ENCODE data around the gene CLTC.

The CLTC gene

GRCh38 chr17:59707149-59707970 is 87.7 kb downstream of the CLTC start, which contains the start of the genes PTRH2 and VMP1:
TSS of gene PTRH2 (minus strand) at chr17:59707430. CDS start at chr17:59697978, 9,452 bp downstream.
TSS of gene VMP1 (plus strand) at chr17:59707654. CDS start at chr17:59731447, 23,793 bp downstream.
- Histone ChIP-seq H3K56ac (ENCODE audit: low read length) (peak within 1 kb of the TSS; percentile 99), H4K5ac (ENCODE audit: low read length) (no peak within 1 kb of the TSS), H3K4me1 (ENCODE audit: control insufficient read depth, low read depth, low read length) (no peaks in the 10 kb centered on the region), H3K4ac (ENCODE audit: low read depth, low read length) (peak within 1 kb of the TSS; percentile 98), H3K18ac (ENCODE audit: low read length) (peak within 1 kb of the TSS; percentile 72), H3K4me2 (ENCODE audit: low read length) (peak within 1 kb of the TSS; percentile 99), H2AK5ac (ENCODE audit: low read length) (peak within 1 kb of the TSS; percentile 56), H3K79me2 (ENCODE audit: control insufficient read depth, insufficient read depth, low read length) (peaks cover 66% of the 10 kb centered on the region), H3K27ac (ENCODE audit: low read depth, low read length) (peak within 1 kb of the TSS; percentile 89), H2BK5ac (ENCODE audit: low read length) (peak within 1 kb of the TSS; percentile 90), H3K9ac (ENCODE audit: low read length) (peak within 1 kb of the TSS; percentile 98), H3K23ac (ENCODE audit: low read length) (peak within 1 kb of the TSS; percentile 83), H2BK15ac (replicated peaks; ENCODE audit: low read depth) (no peak within 1 kb of the TSS), H3K27me3 (ENCODE audit: insufficient read depth, low read length, poor library complexity) (no peaks in the 10 kb centered on the region), H2BK120ac (ENCODE audit: low read depth, low read length) (no peak within 1 kb of the TSS), H3K36me3 (ENCODE audit: control insufficient read depth, insufficient read depth, low read length) (no peaks in the 10 kb centered on the region), H3K79me1 (ENCODE audit: low read length) (peaks cover 4% of the 10 kb centered on the region), H3K4me3 (ENCODE audit: low read length) (peak within 1 kb of the TSS; percentile 99), H4K8ac (ENCODE audit: low read depth, low read length) (peak within 1 kb of the TSS; percentile 28)
- DNase-seq, result peak; percentile 100
- no CpG with 5 or more reads among the region's 45 CpGs for WGBS (ENCODE audit: extremely low coverage, insufficient coverage, low lambda C conversion rate)

DNA sequence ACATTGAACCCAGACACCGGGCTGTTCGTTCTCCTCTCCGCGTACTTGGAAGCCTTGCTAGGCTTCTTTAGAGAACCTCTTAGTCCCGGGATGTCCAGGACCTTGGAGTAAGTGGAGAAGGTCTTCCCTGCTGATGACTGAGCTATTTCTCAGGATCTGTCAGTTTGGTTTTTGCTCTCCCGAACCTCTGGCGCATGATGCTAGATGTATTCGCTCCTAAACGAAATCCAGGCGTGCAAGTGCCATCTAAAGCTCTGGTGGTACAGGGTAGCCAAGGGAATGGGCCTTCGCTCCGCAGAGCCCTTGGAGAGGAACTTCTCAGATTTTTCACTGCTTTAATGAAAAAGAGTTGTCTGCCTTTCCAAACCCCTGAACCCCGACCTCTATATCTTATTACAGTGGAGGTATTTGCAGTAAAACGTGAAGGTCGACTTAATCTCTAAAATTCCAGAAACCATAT is 88.3 kb downstream of the CLTC start:
- no peak overlapping the region for H2BK120ac ChIP-seq (ENCODE audit: low read depth, low read length)
- H3K23ac ChIP-seq (ENCODE audit: low read length), result peak overlapping the region; percentile 83
- peak overlapping the region; percentile 99 for H3K4me3 ChIP-seq (ENCODE audit: low read length)
- no CpG with 5 or more reads among the region's 15 CpGs for WGBS (ENCODE audit: extremely low coverage, insufficient coverage, low lambda C conversion rate)
- H3K4ac ChIP-seq (ENCODE audit: low read depth, low read length), result no peak overlapping the region
- H2AK5ac ChIP-seq (ENCODE audit: low read length), result no peak overlapping the region
- no peaks in the 10 kb centered on the region for H3K27me3 ChIP-seq (ENCODE audit: insufficient read depth, low read length, poor library complexity)
- no peak overlapping the region for H4K5ac ChIP-seq (ENCODE audit: low read length)
- H3K79me2 ChIP-seq (ENCODE audit: control insufficient read depth, insufficient read depth, low read length), result peaks cover 66% of the 10 kb centered on the region
- H3K9ac ChIP-seq (ENCODE audit: low read length), result peak overlapping the region; percentile 98
- H3K4me2 ChIP-seq (ENCODE audit: low read length), result peak overlapping the region; percentile 99
- H3K27ac ChIP-seq (ENCODE audit: low read depth, low read length), result peak overlapping the region; percentile 89
- H3K36me3 ChIP-seq (ENCODE audit: control insufficient read depth, insufficient read depth, low read length), result no peaks in the 10 kb centered on the region
- peak overlapping the region; percentile 90 for H2BK5ac ChIP-seq (ENCODE audit: low read length)
- H3K18ac ChIP-seq (ENCODE audit: low read length), result no peak overlapping the region
- H3K56ac ChIP-seq (ENCODE audit: low read length), result peak overlapping the region; percentile 99
- peaks cover 7% of the 10 kb centered on the region for H3K79me1 ChIP-seq (ENCODE audit: low read length)
- DNase-seq, result no peak
- H4K8ac ChIP-seq (ENCODE audit: low read depth, low read length), result no peak overlapping the region
- H3K4me1 ChIP-seq (ENCODE audit: control insufficient read depth, low read depth, low read length), result no peaks in the 10 kb centered on the region
- no peak overlapping the region for H2BK15ac ChIP-seq (replicated peaks; ENCODE audit: low read depth)

DNA sequence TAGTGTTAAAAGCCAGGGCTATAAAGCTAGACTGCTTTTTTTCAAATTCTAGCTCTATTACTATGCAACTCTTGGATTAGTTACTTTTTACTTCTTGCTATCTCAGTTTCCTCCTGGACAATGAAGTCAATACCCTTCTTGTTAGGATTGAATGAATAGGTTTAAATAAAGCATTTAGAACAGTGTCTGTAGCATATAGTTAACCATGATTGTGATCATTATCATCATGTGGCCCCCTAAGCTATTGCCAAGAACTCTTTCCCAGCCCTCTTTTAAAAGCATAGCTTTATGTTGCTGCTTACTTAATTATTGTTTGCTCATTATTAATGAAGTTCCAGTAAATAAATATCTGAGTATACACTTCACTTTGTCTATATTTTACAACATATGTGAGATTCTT is 92.2 kb downstream of the CLTC start:
- H2BK5ac ChIP-seq (ENCODE audit: low read length), result no peak overlapping the region
- no peak overlapping the region for H3K18ac ChIP-seq (ENCODE audit: low read length)
- no peak overlapping the region for H3K9ac ChIP-seq (ENCODE audit: low read length)
- H3K27me3 ChIP-seq (ENCODE audit: insufficient read depth, low read length, poor library complexity), result no peaks in the 10 kb centered on the region
- H3K4me3 ChIP-seq (ENCODE audit: low read length), result no peak overlapping the region
- H2AK5ac ChIP-seq (ENCODE audit: low read length), result no peak overlapping the region
- no peak overlapping the region for H2BK120ac ChIP-seq (ENCODE audit: low read depth, low read length)
- no peak overlapping the region for H4K8ac ChIP-seq (ENCODE audit: low read depth, low read length)
- H3K79me1 ChIP-seq (ENCODE audit: low read length), result peaks cover 10% of the 10 kb centered on the region
- H3K4me2 ChIP-seq (ENCODE audit: low read length), result no peak overlapping the region
- no peak overlapping the region for H2BK15ac ChIP-seq (replicated peaks; ENCODE audit: low read depth)
- H3K4me1 ChIP-seq (ENCODE audit: control insufficient read depth, low read depth, low read length), result no peaks in the 10 kb centered on the region
- no peaks in the 10 kb centered on the region for H3K36me3 ChIP-seq (ENCODE audit: control insufficient read depth, insufficient read depth, low read length)
- H3K79me2 ChIP-seq (ENCODE audit: control insufficient read depth, insufficient read depth, low read length), result peaks cover 36% of the 10 kb centered on the region
- no peak overlapping the region for H4K5ac ChIP-seq (ENCODE audit: low read length)
- no peak overlapping the region for H3K4ac ChIP-seq (ENCODE audit: low read depth, low read length)
- H3K56ac ChIP-seq (ENCODE audit: low read length), result no peak overlapping the region
- H3K23ac ChIP-seq (ENCODE audit: low read length), result no peak overlapping the region
- no peak overlapping the region for H3K27ac ChIP-seq (ENCODE audit: low read depth, low read length)
- no peak for DNase-seq

GRCh38 chr17:59712862-59713261 is 93.2 kb downstream of the CLTC start:
- Histone ChIP-seq H3K36me3 (ENCODE audit: control insufficient read depth, insufficient read depth, low read length) (no peaks in the 10 kb centered on the region), H3K79me2 (ENCODE audit: control insufficient read depth, insufficient read depth, low read length) (peaks cover 38% of the 10 kb centered on the region), H2AK5ac (ENCODE audit: low read length) (no peak overlapping the region), H2BK15ac (replicated peaks; ENCODE audit: low read depth) (no peak overlapping the region), H3K79me1 (ENCODE audit: low read length) (peaks cover 12% of the 10 kb centered on the region), H3K9ac (ENCODE audit: low read length) (no peak overlapping the region), H3K4ac (ENCODE audit: low read depth, low read length) (no peak overlapping the region), H3K27ac (ENCODE audit: low read depth, low read length) (no peak overlapping the region), H2BK120ac (ENCODE audit: low read depth, low read length) (no peak overlapping the region), H3K23ac (ENCODE audit: low read length) (no peak overlapping the region), H3K4me3 (ENCODE audit: low read length) (no peak overlapping the region), H3K4me2 (ENCODE audit: low read length) (no peak overlapping the region), H4K8ac (ENCODE audit: low read depth, low read length) (no peak overlapping the region), H3K18ac (ENCODE audit: low read length) (no peak overlapping the region), H3K56ac (ENCODE audit: low read length) (no peak overlapping the region), H4K5ac (ENCODE audit: low read length) (no peak overlapping the region), H3K4me1 (ENCODE audit: control insufficient read depth, low read depth, low read length) (no peaks in the 10 kb centered on the region), H3K27me3 (ENCODE audit: insufficient read depth, low read length, poor library complexity) (no peaks in the 10 kb centered on the region), H2BK5ac (ENCODE audit: low read length) (no peak overlapping the region)
- DNase-seq, result no peak
- WGBS (ENCODE audit: extremely low coverage, insufficient coverage, low lambda C conversion rate), result no CpG with 5 or more reads among the region's 2 CpGs

DNA sequence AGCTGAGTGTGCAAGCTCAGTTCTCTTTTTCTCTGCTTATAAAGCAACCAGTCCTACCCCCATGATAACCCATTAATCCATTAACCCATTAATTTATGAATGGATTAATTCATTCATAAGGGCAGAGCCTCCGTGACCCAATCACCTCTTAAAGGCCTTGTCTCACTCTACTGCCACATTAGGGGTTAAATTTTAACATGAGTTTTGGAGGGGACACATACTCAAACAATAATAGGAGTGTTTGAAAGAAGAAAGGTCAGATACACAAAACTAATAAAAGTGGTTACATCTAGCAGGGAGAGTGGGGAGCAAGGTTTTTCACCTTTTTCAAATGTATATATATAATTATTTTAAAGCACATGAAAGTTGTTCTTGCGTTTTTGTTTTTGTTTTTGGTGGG is 94.6 kb downstream of the CLTC start:
- H3K27me3 ChIP-seq (ENCODE audit: insufficient read depth, low read length, poor library complexity), result no peaks in the 10 kb centered on the region
- peaks cover 12% of the 10 kb centered on the region for H3K79me1 ChIP-seq (ENCODE audit: low read length)
- no peaks in the 10 kb centered on the region for H3K4me1 ChIP-seq (ENCODE audit: control insufficient read depth, low read depth, low read length)
- no peak overlapping the region for H2AK5ac ChIP-seq (ENCODE audit: low read length)
- no peak overlapping the region for H3K27ac ChIP-seq (ENCODE audit: low read depth, low read length)
- no peak overlapping the region for H4K8ac ChIP-seq (ENCODE audit: low read depth, low read length)
- H3K18ac ChIP-seq (ENCODE audit: low read length), result no peak overlapping the region
- no peak overlapping the region for H3K4ac ChIP-seq (ENCODE audit: low read depth, low read length)
- H4K5ac ChIP-seq (ENCODE audit: low read length), result no peak overlapping the region
- DNase-seq, result no peak
- WGBS (ENCODE audit: extremely low coverage, insufficient coverage, low lambda C conversion rate), result no CpG with 5 or more reads among the region's 2 CpGs
- peaks cover 27% of the 10 kb centered on the region for H3K79me2 ChIP-seq (ENCODE audit: control insufficient read depth, insufficient read depth, low read length)
- H3K23ac ChIP-seq (ENCODE audit: low read length), result no peak overlapping the region
- H3K56ac ChIP-seq (ENCODE audit: low read length), result no peak overlapping the region
- no peak overlapping the region for H2BK15ac ChIP-seq (replicated peaks; ENCODE audit: low read depth)
- H2BK120ac ChIP-seq (ENCODE audit: low read depth, low read length), result no peak overlapping the region
- H3K36me3 ChIP-seq (ENCODE audit: control insufficient read depth, insufficient read depth, low read length), result no peaks in the 10 kb centered on the region
- no peak overlapping the region for H3K9ac ChIP-seq (ENCODE audit: low read length)
- no peak overlapping the region for H3K4me3 ChIP-seq (ENCODE audit: low read length)
- no peak overlapping the region for H2BK5ac ChIP-seq (ENCODE audit: low read length)
- no peak overlapping the region for H3K4me2 ChIP-seq (ENCODE audit: low read length)

Measured in mesendoderm (in vitro differentiated cells).